K562 (cell line): ENCODE results near the gene JUN. TPM values are rescaled to one million over a fixed set of nuclear protein-coding genes. Genes with fewer than 3 reads are reported as not detected.

Experiments used
- ATAC-seq: fragments of 200-7000 bp; cut with Tn5 transposase; 3 replicates; pipeline ENCODE4 v1.9.1; 2020; ENCODE audit warnings: moderate library complexity
- BruUV-seq: library from RNA; stranded (reverse); fragments of 400-500 nt; replicated peaks from 2 replicates; lab custom pipeline; 2021; lab: Mats Ljungman, UMichigan
- CTCF ChIA-PET: fragments of 300-600 bp; formaldehyde crosslinking; extraction: SDS; loops from one replicate; lab custom pipeline; 2021; ENCODE audit warnings: low intra/inter-chr PET ratio; lab: Yijun Ruan, JAX
- POLR2A ChIA-PET: fragments of 300-600, 350-650 bp; sonication (Branson Sonifier 250); formaldehyde crosslinking; extraction: SDS; loops from one replicate; lab custom pipeline; 2021; ENCODE audit warnings: antibody characterized with exemption, inconsistent platforms; lab: Yijun Ruan, JAX
- DNase-seq, 4 experiments: peaks; one replicate each; pipeline versions ENCODE4 v3.0.0 to v3.0.0-alpha.2; 2011 to 2018; ENCODE audit warnings: low spot score in 3 of 4, mixed read lengths in 3 of 4; ENCODE audit errors: extremely low read depth in 1 of 4
- FAIRE-seq: peaks from 2 replicates; lab custom pipeline; 2011; peaks lifted over from hg19 to GRCh38; lab: Jason Lieb, UNC
- H2AFZ ChIP-seq: 2 replicates; pipeline ENCODE4 v1.6.0; 2011; ENCODE audit warnings: low read depth, low read length, control low read depth, inconsistent platforms
- H3K27ac ChIP-seq: fragments of 200-600 bp; 3 replicates; pipeline ENCODE4 v1.8.0; 2011; ENCODE audit warnings: low read depth, mild to moderate bottlenecking, control low read depth, inconsistent platforms, low read length, moderate library complexity, mixed read lengths; ENCODE audit errors: extremely low read depth
- H3K27me3 ChIP-seq, 2 experiments: fragments of 300-600 bp in 1 of 2; 2 replicates in 1 of 2; 3 replicates in 1 of 2; pipeline versions ENCODE4 v1.6.0 to v1.8.0; 2011; ENCODE audit warnings: inconsistent platforms in 2 of 2, low read length in 2 of 2, mild to moderate bottlenecking in 1 of 2, mixed read lengths in 1 of 2, moderate library complexity in 1 of 2; ENCODE audit not compliant: control insufficient read depth in 2 of 2, insufficient read depth in 2 of 2
- H3K36me3 ChIP-seq: fragments of 300-600 bp; 3 replicates; pipeline ENCODE4 v1.8.0; 2011; ENCODE audit warnings: mild to moderate bottlenecking, low read length, inconsistent platforms; ENCODE audit not compliant: control insufficient read depth, insufficient read depth
- H3K4me1 ChIP-seq, 2 experiments: fragments of 200-600 bp in 1 of 2; replicated peaks in 1 of 2; 2 replicates in 1 of 2; 3 replicates in 1 of 2; pipeline versions ENCODE4 v1.5.1 to v1.8.0; 2011; ENCODE audit warnings: inconsistent platforms in 2 of 2, low read length in 2 of 2, mild to moderate bottlenecking in 1 of 2, mixed read lengths in 1 of 2, moderate library complexity in 1 of 2; ENCODE audit not compliant: control insufficient read depth in 2 of 2, insufficient read depth in 2 of 2
- H3K4me2 ChIP-seq: 2 replicates; pipeline ENCODE4 v1.6.1; 2011; ENCODE audit warnings: low read length, control low read depth, inconsistent platforms, mixed read lengths; ENCODE audit not compliant: insufficient read depth
- H3K4me3 ChIP-seq: fragments of 200-600 bp; sonication (generic), shearing (Covaris generic); 2 replicates; pipeline ENCODE4 v1.5.1; 2016; ENCODE audit warnings: control low read depth, inconsistent platforms
- H3K79me2 ChIP-seq: fragments of 200-600 bp; 3 replicates; pipeline ENCODE4 v1.8.0; 2011; ENCODE audit warnings: low read length, inconsistent platforms; ENCODE audit not compliant: control insufficient read depth, insufficient read depth
- H3K9ac ChIP-seq, 2 experiments: 2 replicates each; pipeline versions ENCODE4 v1.6.0 to v1.6.1; 2011; ENCODE audit warnings: low read depth in 2 of 2, low read length in 2 of 2, control low read depth in 1 of 2, inconsistent platforms in 1 of 2, mild to moderate bottlenecking in 1 of 2, mixed read lengths in 1 of 2; ENCODE audit not compliant: insufficient read depth in 1 of 2
- H3K9me1 ChIP-seq: one replicate; pipeline ENCODE4 v1.6.0; 2011; ENCODE audit warnings: inconsistent platforms, mild to moderate bottlenecking, low read length, moderate library complexity; ENCODE audit not compliant: control insufficient read depth, insufficient read depth
- H3K9me3 ChIP-seq: replicated peaks from 2 replicates; pipeline ENCODE4 v1.5.1; 2011; ENCODE audit warnings: low read depth, low read length, inconsistent platforms; ENCODE audit not compliant: control insufficient read depth, insufficient read depth
- H4K20me1 ChIP-seq: replicated peaks from 2 replicates; pipeline ENCODE4 v1.6.1; 2011; ENCODE audit warnings: low read length, inconsistent platforms, mixed read lengths; ENCODE audit not compliant: control insufficient read depth, insufficient read depth
- ATF6 ChIP-seq: sonication (generic); formaldehyde crosslinking; IDR thresholded peaks from 2 replicates; pipeline ENCODE4 v1.4.0; 2020; ENCODE audit warnings: mild to moderate bottlenecking, missing genetic modification reagents
- MYNN ChIP-seq, 2 experiments: sonication (generic); formaldehyde crosslinking in 1 of 2; IDR thresholded peaks; 2 replicates each; pipeline versions ENCODE4 v1.5.0 to v1.6.1; 2016 to 2020; ENCODE audit warnings: antibody characterized with exemption in 1 of 2, missing genetic modification reagents in 1 of 2
- NRF1 ChIP-seq, 2 experiments: fragments of 450-650 bp; IDR thresholded peaks in 1 of 2; conservative IDR thresholded peaks in 1 of 2; 2 replicates each; pipeline ENCODE4 v1.6.1; 2014; ENCODE audit warnings: mild to moderate bottlenecking in 2 of 2
- SRSF7 ChIP-seq: fragments of 200-400 bp; formaldehyde crosslinking; optimal IDR thresholded peaks from 2 replicates; pipeline ENCODE3; 2017; ENCODE audit warnings: mild to moderate bottlenecking, low read depth, low read length
- ZKSCAN3 ChIP-seq: fragments of 250-450 bp; sonication (Bioruptor Pico); IDR thresholded peaks from 2 replicates; pipeline ENCODE4 v1.4.0; 2020
- WGBS: fragments of 100-300 bp; shearing (Covaris generic); methylation state at CpG from one replicate; pipeline ENCODE4 v1.1.6; 2016; ENCODE audit warnings: low coverage, mixed read lengths; ENCODE audit not compliant: insufficient coverage; ENCODE audit errors: missing lambda C conversion rate; 5-methylcytosine and 5-hydroxymethylcytosine counted together
- in situ Hi-C: fragments of 300-500 bp; cut with MboI; formaldehyde crosslinking; loops from 4 replicates; pipeline ENCODE4 v1.15.0; 2018; ENCODE audit warnings: inconsistent platforms, mixed read lengths
- intact Hi-C: fragments of 100-400 bp; cut with micrococcal nuclease; formaldehyde crosslinking; loops from 2 replicates; pipeline ENCODE4 v1.14.2; 2022
- polyA plus RNA-seq, 8 experiments: library from polyadenylated mRNA; depleted of rRNA in 4 of 8; stranded (reverse) in 5 of 8; unstranded in 3 of 8; fragments of >200 nt; fragmentation: Nextera tagmentation in 2 of 8; fragmentation: Illumina TruSeq in 1 of 8; extraction: Ambion mirVana in 2 of 8; extraction: Trizol in 1 of 8; gene quantifications; 2 replicates each; pipeline versions ENCODE4 v1.2.1 to v1.2.3, GENCODE V29; 2011 to 2014; ENCODE audit warnings: inconsistent platforms in 1 of 8, missing spikeins in 1 of 8
- total RNA-seq, 7 experiments: library from RNA; depleted of rRNA in 6 of 7; stranded (reverse); fragments of >200 nt in 6 of 7; fragmentation: Illumina TruSeq in 2 of 7; extraction: Trizol in 2 of 7; gene quantifications; 2 replicates each; pipeline versions ENCODE4 v1.2.1 to v1.2.3, GENCODE V29; 2011 to 2021; ENCODE audit warnings: low replicate concordance in 1 of 7
- TF ChIP-seq, protein P1 (sequence below): fragments of 250-450 bp; sonication (Bioruptor Pico); IDR thresholded peaks from 2 replicates; pipeline ENCODE4 v1.5.0; 2021; ENCODE audit warnings: mild to moderate bottlenecking, moderate library complexity

JUN gene
- total and polyA plus RNA-seq, 9 of the 15 experiments (the other 6 are each of a cell fraction or from before 2014, with no cell fraction given): 0.32 to 23.4 (median 4.0) TPM

GRCh38 chr1:58764294-58764978, 19.4 kb downstream of the JUN start (continued):
- no peak for TF ChIP-seq ATF6 (CRISPR knock-in tag)
- TF ChIP-seq MYNN (IDR thresholded peaks at IDR 0.05): no peak
- no peak for TF ChIP-seq MYNN (CRISPR knock-in tag; IDR thresholded peaks at IDR 0.05)

DNA sequence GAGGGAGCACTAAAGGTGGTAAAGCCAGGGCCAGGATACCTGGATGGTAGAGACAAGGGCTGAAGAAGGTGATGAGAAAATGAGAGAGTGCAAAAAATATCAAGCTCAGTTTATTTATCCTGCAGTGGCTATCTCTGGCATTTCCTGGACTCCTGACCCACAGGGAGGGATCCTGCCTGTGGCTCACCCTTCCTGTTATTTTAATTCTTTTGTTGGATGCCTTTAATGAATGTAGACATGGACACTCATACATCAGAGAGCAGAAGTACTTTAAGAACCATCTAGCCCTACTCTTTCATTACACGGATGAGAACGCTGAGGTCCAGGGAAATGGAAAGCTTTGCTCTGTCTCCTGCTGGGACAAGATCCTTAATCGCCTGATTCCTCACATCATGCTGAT, 20.6 kb downstream of the JUN start:
- H3K9ac ChIP-seq: no peak overlapping the region
- H4K20me1 ChIP-seq: no peaks in the 10 kb centered on the region
- WGBS: 0% methylated on average over 3 of the region's 3 CpGs
- H3K4me3 ChIP-seq: no peak overlapping the region
- no peak overlapping the region for H3K27ac ChIP-seq
- H3K36me3 ChIP-seq: no peaks in the 10 kb centered on the region
- no peak overlapping the region for H3K4me2 ChIP-seq
- ChIA-PET CTCF (no interaction called here), POLR2A (interaction anchor here (1.4 kb wide), 1 partner anchor 9 kb away, joined by 7 read pairs; no protein-coding TSS in a partner anchor)
- in situ Hi-C loops (no loop called here), intact Hi-C loops (loop anchor here (10.0 kb wide), 1 partner anchor 248 kb away; no protein-coding TSS in a partner anchor)
- BruUV-seq: no TSS peak
- no peak for FAIRE-seq
- peaks cover 0 to 9% of the 10 kb centered on the region in 2 experiments; a peak in 3 of 5 replicates for H3K27me3 ChIP-seq
- no peaks in the 10 kb centered on the region; a peak in 1 of 5 replicates for H3K4me1 ChIP-seq
- no peaks in the 10 kb centered on the region for H3K9me3 ChIP-seq
- no peak for ATAC-seq
- H3K79me2 ChIP-seq: no peaks in the 10 kb centered on the region
- DNase-seq: no peak
- H3K9me1 ChIP-seq: no peaks in the 10 kb centered on the region
- H2AFZ ChIP-seq: no peak overlapping the region
- TF ChIP-seq ZKSCAN3 (CRISPR knock-in tag) (no peak), NRF1 (conservative IDR thresholded peaks at IDR 0.05 in 1 of 2, IDR thresholded peaks at IDR 0.05 in 1 of 2) (no peak), SRSF7 (no peak)
- TF ChIP-seq, protein P1, sequence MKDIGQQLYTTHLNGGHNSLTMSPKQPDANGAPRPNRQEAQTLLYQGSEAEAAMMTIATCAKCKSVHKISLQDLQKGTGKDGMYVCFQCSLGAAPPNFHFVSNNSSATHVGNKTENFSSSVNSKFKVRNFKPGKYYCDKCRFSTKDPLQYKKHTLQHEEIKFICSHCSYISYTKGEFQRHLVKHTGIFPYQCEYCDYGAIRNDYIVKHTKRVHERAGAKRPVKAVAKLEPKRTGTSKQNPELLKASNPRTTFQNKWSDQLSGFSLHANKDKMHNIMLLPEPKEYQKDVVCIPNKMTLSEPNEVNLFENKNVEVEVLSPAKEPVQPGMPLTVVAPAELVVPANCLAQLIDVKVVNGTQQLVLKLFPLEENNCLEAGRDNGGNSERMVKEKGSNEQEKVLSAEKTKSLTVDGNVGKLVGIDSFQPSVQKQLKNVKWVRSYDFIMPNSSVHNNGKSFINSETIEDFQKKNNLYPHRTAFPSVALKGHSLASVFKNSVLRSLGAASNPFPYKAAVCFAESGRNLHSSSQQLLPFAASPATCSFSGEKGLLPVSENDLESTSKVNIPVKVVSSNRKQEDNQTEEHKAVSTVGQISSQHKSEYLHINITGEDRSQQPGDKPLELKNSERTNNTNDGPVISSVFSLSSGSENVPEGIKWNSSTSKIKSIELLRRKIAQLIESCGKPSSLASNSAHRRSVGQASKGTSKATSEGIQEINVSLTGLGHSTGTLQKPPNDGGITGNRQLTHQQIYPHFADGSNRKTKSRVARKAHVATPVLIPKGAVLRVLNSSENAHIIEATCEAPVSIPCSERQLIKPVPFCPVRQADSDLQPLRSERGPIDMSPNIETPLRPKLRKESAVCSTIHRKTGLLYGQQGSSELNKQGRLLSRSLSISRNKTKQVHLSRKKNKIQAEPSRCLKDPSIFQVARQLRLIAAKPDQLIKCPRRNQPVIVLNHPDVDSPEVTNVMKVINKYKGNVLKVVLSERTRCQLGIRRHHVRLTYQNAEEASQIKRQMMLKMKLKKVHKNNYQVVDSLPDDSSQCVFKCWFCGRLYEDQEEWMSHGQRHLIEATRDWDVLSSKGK (CRISPR knock-in tag): no peak
- TF ChIP-seq, all 486 proteins: peak for 0
